AG09309 (cell line): Measurements from ENCODE around the gene ABHD11.

ENCODE experiments used
- DNase-seq: peaks from one replicate; pipeline ENCODE4 v3.0.0-alpha.2; 2010; ENCODE audit warnings: low read depth
- H3K4me3 ChIP-seq: 2 replicates; pipeline ENCODE4 v1.5.1; 2011; ENCODE audit warnings: mild to moderate bottlenecking, low read depth, low read length, moderate library complexity; ENCODE audit not compliant: control insufficient read depth
- TF ChIP-seq, protein P1 (sequence below): IDR thresholded peaks from 2 replicates; pipeline ENCODE4 v1.5.1; 2011; ENCODE audit warnings: mild to moderate bottlenecking, low read depth, low read length, inconsistent platforms; ENCODE audit not compliant: insufficient read depth, control insufficient read depth; ENCODE audit errors: missing control alignments

ABHD11 gene

DNA sequence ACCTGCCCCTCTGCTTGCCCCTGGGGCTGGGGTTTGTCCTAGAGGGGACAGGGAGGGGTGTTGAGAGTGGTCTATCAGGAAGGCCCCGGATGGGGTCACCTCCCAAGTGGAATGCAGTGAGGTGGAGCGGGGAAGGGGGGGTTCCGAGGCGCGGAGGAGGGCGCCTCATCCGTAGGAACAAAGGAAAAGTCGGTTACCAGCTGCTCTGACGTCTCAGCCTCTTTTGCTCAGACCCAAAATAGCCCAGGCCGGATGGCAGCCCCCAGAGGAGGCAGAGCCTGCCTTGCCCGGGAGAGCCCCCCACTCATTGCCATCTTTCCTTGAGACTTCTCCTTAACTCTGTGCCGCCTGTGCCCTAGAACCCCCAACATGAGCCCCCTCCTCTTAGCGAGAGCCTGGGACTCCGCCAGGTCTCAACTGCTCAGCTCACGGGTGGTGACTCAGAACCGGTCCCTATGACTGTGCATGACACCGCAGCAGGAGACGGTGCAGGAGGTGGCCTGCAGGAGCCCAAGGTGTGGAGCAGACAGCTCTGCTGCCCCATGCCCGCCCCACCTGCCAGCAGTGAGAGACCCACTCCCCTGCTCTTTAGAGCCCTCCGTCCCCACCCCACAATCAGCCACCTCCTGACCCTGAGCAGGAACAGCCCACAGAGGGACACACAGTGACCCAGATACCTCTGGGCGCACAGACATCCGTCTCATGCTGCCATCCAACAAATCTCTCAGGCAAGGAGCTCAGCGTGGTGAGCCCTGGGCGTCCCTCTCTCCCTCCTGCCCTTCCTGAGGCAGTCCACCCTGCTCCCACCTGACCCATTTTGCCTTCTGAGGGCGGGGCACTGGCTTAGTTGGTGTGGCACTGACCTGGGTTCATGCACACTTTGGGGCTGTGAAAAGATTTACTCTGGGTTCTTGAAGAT is 32.2 kb downstream of the ABHD11 start:
- no peak for DNase-seq
- TF ChIP-seq, protein P1, sequence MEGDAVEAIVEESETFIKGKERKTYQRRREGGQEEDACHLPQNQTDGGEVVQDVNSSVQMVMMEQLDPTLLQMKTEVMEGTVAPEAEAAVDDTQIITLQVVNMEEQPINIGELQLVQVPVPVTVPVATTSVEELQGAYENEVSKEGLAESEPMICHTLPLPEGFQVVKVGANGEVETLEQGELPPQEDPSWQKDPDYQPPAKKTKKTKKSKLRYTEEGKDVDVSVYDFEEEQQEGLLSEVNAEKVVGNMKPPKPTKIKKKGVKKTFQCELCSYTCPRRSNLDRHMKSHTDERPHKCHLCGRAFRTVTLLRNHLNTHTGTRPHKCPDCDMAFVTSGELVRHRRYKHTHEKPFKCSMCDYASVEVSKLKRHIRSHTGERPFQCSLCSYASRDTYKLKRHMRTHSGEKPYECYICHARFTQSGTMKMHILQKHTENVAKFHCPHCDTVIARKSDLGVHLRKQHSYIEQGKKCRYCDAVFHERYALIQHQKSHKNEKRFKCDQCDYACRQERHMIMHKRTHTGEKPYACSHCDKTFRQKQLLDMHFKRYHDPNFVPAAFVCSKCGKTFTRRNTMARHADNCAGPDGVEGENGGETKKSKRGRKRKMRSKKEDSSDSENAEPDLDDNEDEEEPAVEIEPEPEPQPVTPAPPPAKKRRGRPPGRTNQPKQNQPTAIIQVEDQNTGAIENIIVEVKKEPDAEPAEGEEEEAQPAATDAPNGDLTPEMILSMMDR: no peak
- H3K4me3 ChIP-seq: no peak overlapping the region

GRCh38 chr7:73705551-73705920 is 33.1 kb downstream of the ABHD11 start:
- DNase-seq: no peak
- no peak overlapping the region for H3K4me3 ChIP-seq
- TF ChIP-seq, protein P1: no peak

DNA sequence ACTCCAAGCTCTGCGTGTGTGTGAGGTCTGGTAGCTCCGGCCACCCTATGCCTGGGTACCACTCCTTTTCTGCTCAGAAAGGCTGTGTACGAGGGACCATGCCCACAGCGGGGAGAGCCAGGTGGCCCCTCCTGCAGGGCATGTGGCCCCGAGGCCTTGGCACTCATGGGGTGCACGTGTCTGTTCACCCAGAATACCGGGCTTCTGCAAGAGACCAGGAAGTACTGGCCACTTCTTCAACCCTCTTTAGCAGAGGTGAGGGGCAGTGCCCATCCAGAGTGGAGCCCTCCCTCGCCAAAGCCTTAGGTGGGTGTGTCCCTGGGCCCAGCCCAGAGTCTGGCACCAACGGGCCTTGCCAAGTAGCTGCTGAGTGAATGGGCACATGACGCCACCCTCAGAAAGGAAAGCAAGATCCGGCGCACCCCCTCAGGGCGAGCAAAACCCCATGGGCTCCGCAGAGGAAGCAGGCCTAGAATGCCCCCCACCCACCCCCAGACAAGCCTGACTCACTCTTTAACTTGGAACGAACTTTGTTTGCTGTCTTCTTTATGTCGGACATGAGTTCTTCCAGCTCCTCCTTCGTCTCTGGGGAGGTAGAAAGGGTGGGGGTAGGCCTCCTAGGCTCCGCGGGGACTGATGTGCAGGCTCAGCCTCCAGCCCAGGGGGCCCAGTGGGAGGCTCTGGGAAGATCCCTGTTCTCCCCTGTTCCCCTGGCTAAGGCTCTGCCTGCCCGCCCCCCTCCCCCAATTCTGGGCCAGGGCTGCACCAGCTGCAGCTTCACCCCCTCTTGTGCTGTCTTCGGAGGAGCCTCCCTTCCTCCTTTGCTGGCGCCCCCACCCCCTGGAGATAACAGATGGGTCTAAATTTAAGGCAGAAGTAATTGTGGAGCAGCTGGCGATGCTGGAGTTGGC is 33.7 kb downstream of the ABHD11 start:
- no peak for DNase-seq
- TF ChIP-seq, protein P1: no peak
- no peak overlapping the region for H3K4me3 ChIP-seq

- no peak overlapping the region for H3K4me3 ChIP-seq
- DNase-seq: no peak
- TF ChIP-seq, protein P1: no peak
Observed at GRCh38 chr7:73703757-73704639, 34.6 kb downstream of the ABHD11 start.

DNA sequence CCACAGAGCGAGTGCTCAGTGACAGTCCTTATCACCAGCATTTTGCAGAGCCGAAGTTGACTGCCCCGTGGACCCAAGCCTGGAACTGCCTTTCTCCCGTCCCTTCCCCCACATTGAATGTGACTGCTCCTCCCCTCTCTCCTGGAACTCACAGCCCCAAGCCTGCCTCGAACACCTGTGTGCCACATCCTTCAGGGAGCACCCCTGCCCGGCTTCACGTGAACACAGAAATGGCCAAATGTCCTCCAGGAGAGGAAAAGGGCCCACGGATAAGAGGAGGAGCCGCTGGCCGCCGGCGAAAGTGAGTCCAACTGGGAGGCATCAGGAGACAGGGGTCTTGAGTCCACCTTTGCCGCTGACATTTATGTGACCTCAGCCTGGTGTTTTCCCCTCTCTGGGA is 35.4 kb downstream of the ABHD11 start:
- H3K4me3 ChIP-seq: no peak overlapping the region
- DNase-seq: no peak
- TF ChIP-seq, protein P1: no peak

DNA sequence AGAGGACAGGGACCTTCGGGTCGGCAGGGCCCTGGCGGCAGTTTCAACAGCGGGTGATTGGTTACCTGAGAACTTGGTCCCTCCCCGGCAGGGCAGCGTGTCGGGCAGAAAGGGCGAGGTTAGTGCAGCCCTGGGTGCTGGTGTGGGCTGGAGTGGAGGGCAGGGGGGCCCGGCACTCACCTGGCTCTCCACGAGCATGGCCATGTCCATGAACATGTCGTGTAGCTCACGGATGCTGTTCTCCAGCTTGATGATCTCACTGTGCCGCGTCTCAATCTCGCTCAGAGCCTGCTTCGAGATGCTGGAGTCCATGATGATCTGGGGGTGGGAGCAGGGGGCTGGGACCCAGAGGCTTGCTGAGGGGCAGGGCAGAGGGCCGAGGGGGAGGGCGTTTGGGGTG is 35.9 kb downstream of the ABHD11 start:
- TF ChIP-seq, protein P1: no peak
- no peak overlapping the region for H3K4me3 ChIP-seq

More for the DNA sequence above, 35.9 kb downstream of the ABHD11 start:
- DNase-seq: no peak
